GM10847 (cell line): Measurements from ENCODE around the gene PRKCB.

ENCODE experiments used
- POLR2A ChIP-seq: IDR thresholded peaks from 2 replicates; pipeline ENCODE4 v1.6.1; 2011; ENCODE audit not compliant: insufficient read length; ENCODE audit errors: extremely low read depth

Gene PRKCB

GRCh38 chr16:24138575-24138974, 302.8 kb downstream of the PRKCB start:
- no peak for TF ChIP-seq POLR2A

- TF ChIP-seq POLR2A = no peak
Observed at GRCh38 chr16:24139282-24139681, 303.5 kb downstream of the PRKCB start.

- TF ChIP-seq POLR2A = no peak
Observed at GRCh38 chr16:24140730-24141129, 304.9 kb downstream of the PRKCB start.

GRCh38 chr16:24141466-24141865, 305.7 kb downstream of the PRKCB start:
- TF ChIP-seq POLR2A = no peak

- no peak for TF ChIP-seq POLR2A
Observed at GRCh38 chr16:24141917-24142316, 306.1 kb downstream of the PRKCB start.

- no peak for TF ChIP-seq POLR2A
Observed at GRCh38 chr16:24145927-24146326, 310.1 kb downstream of the PRKCB start.

- no peak for TF ChIP-seq POLR2A
Observed at GRCh38 chr16:24146518-24146917, 310.7 kb downstream of the PRKCB start.

- TF ChIP-seq POLR2A = no peak
Observed at GRCh38 chr16:24149102-24149501, 313.3 kb downstream of the PRKCB start.

GRCh38 chr16:24150282-24150681, 314.5 kb downstream of the PRKCB start:
- no peak for TF ChIP-seq POLR2A

GRCh38 chr16:24151482-24151939, 315.7 kb downstream of the PRKCB start:
- no peak for TF ChIP-seq POLR2A

- TF ChIP-seq POLR2A = no peak
Observed at GRCh38 chr16:24152826-24153225, 317.0 kb downstream of the PRKCB start.

GRCh38 chr16:24156777-24157176, 321.0 kb downstream of the PRKCB start:
- TF ChIP-seq POLR2A = no peak

GRCh38 chr16:24163935-24164334, 328.2 kb downstream of the PRKCB start:
- TF ChIP-seq POLR2A = no peak

- TF ChIP-seq POLR2A = no peak
Observed at GRCh38 chr16:24164416-24164815, 328.6 kb downstream of the PRKCB start.

GRCh38 chr16:24165273-24165672, 329.5 kb downstream of the PRKCB start:
- TF ChIP-seq POLR2A = no peak

- TF ChIP-seq POLR2A = no peak
Observed at GRCh38 chr16:24166661-24167528, 331.1 kb downstream of the PRKCB start.

- no peak for TF ChIP-seq POLR2A
Observed at GRCh38 chr16:24168856-24169255, 333.1 kb downstream of the PRKCB start.
